GM23338 (cell line): ENCODE results near the gene FOXP1.

ENCODE experiments used
- CREB1 ChIP-seq: fragments of 250-450 bp; sonication (Bioruptor Pico); IDR thresholded peaks from 2 replicates; pipeline ENCODE4 v1.5.0; 2020; ENCODE audit warnings: low read depth, mild to moderate bottlenecking, moderate library complexity
- CTCF ChIP-seq, 2 experiments: fragments of 200-600 bp in 1 of 2; sonication (generic) in 1 of 2; conservative IDR thresholded peaks; 2 replicates each; pipeline versions ENCODE4 v1.5.1 to v1.6.1; 2016 to 2017; ENCODE audit warnings: antibody characterized with exemption in 2 of 2, low read depth in 2 of 2, mild to moderate bottlenecking in 2 of 2, moderate library complexity in 1 of 2
- ETS1 ChIP-seq: IDR thresholded peaks from 2 replicates; pipeline ENCODE4 v1.6.1; 2016; ENCODE audit warnings: antibody characterized with exemption
- EZH2 ChIP-seq: fragments of 200-600 bp; sonication (generic); IDR thresholded peaks from one replicate; pipeline ENCODE4 v1.8.0; 2017; ENCODE audit warnings: antibody characterized with exemption, mild to moderate bottlenecking, low read depth; ENCODE audit not compliant: unreplicated experiment
- EZH2phosphoT487 ChIP-seq: fragments of 200-600 bp; sonication (generic); IDR thresholded peaks from one replicate; pipeline ENCODE4 v1.8.1; 2018; ENCODE audit warnings: antibody characterized with exemption; ENCODE audit not compliant: unreplicated experiment
- JUNB ChIP-seq: IDR thresholded peaks from one replicate; pipeline ENCODE4 v1.6.1; 2016; ENCODE audit warnings: antibody characterized with exemption; ENCODE audit not compliant: unreplicated experiment
- NANOG ChIP-seq: IDR thresholded peaks from 2 replicates; pipeline ENCODE4 v1.6.1; 2016; ENCODE audit warnings: antibody characterized with exemption, borderline replicate concordance
- POLR2AphosphoS5 ChIP-seq: IDR thresholded peaks from 2 replicates; pipeline ENCODE4 v1.6.1; 2016; ENCODE audit warnings: antibody characterized with exemption, low read depth
- REST ChIP-seq: IDR thresholded peaks from one replicate; pipeline ENCODE4 v1.6.1; 2018; ENCODE audit warnings: antibody characterized with exemption; ENCODE audit not compliant: unreplicated experiment
- STAT1 ChIP-seq: IDR thresholded peaks from one replicate; pipeline ENCODE4 v1.6.1; 2016; ENCODE audit warnings: antibody characterized with exemption; ENCODE audit not compliant: unreplicated experiment
- ZNF114 ChIP-seq: fragments of 250-450 bp; sonication (Bioruptor Pico); IDR thresholded peaks from 2 replicates; pipeline ENCODE4 v1.5.0; 2020; ENCODE audit warnings: mild to moderate bottlenecking, moderate library complexity
- ZNF331 ChIP-seq: fragments of 250-450 bp; sonication (Bioruptor Pico); IDR thresholded peaks from 2 replicates; pipeline ENCODE4 v1.5.0; 2020; ENCODE audit warnings: low read depth, mild to moderate bottlenecking, moderate library complexity
- ZNF462 ChIP-seq: fragments of 250-450 bp; sonication (Bioruptor Pico); IDR thresholded peaks from 2 replicates; pipeline ENCODE4 v1.5.0; 2020; ENCODE audit warnings: mild to moderate bottlenecking, moderate library complexity

GRCh38 chr3:71053495-71053894 lies 530.0 kb downstream of the FOXP1 start:
- TF ChIP-seq CTCF (conservative IDR thresholded peaks at IDR 0.05; ENCODE audit: low read depth in 2 of 2) (no peak), POLR2AphosphoS5 (no peak), EZH2phosphoT487 (no peak), ZNF114 (CRISPR knock-in tag) (no peak), EZH2 (no peak), ETS1 (no peak), CREB1 (CRISPR knock-in tag) (no peak), STAT1 (no peak), REST (no peak), JUNB (no peak), NANOG (no peak), ZNF331 (CRISPR knock-in tag) (no peak), ZNF462 (CRISPR knock-in tag) (no peak)
